Testis (tissue), 2 donors: ENCODE measurements around the gene PPM1H.

Source experiments
- POLR2A ChIP-seq: fragments of 450-650 bp; IDR thresholded peaks from one replicate; pipeline ENCODE4 v1.6.1; 2017; ENCODE audit warnings: antibody characterized with exemption, mild to moderate bottlenecking, moderate library complexity
- TF ChIP-seq, protein P1 (sequence below), 3 experiments: fragments of 450-650 bp in 2 of 3; fragments of 200-600 bp in 1 of 3; sonication (generic) in 1 of 3; IDR thresholded peaks; one replicate each; pipeline ENCODE4 v1.5.1; 2016 to 2019; ENCODE audit warnings: antibody characterized with exemption in 3 of 3, mild to moderate bottlenecking in 2 of 3, moderate library complexity in 1 of 3

DNA sequence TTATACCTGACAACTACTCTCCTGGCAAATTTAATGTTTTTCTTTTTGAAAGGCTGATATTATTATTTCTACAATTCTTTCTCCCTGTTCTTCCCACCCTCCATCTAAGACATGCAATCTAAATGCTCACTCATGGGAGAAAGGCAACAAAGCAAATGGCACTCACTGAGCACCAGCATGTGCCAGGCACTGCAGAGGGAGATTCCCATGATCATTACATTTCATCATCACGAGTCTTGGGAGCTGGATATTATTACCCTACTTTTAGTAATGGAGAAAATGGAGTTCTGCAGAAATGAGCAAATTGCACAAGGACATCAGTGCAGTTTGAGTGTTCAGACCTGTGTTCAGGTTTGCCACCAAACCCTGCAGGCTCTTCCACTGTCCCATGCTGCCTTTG is 27.9 kb downstream of the PPM1H start:
- TF ChIP-seq, protein P1, sequence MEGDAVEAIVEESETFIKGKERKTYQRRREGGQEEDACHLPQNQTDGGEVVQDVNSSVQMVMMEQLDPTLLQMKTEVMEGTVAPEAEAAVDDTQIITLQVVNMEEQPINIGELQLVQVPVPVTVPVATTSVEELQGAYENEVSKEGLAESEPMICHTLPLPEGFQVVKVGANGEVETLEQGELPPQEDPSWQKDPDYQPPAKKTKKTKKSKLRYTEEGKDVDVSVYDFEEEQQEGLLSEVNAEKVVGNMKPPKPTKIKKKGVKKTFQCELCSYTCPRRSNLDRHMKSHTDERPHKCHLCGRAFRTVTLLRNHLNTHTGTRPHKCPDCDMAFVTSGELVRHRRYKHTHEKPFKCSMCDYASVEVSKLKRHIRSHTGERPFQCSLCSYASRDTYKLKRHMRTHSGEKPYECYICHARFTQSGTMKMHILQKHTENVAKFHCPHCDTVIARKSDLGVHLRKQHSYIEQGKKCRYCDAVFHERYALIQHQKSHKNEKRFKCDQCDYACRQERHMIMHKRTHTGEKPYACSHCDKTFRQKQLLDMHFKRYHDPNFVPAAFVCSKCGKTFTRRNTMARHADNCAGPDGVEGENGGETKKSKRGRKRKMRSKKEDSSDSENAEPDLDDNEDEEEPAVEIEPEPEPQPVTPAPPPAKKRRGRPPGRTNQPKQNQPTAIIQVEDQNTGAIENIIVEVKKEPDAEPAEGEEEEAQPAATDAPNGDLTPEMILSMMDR (IDR thresholded peaks at IDR 0.05) = no peak
- no peak for TF ChIP-seq POLR2A
